GM19468 (cell line): ENCODE measurements around the gene ARHGAP10.

Experiments used
- ATAC-seq: cut with Tn5 transposase; IDR thresholded peaks from one replicate; pipeline ENCODE4 v1.9.1; 2021; ENCODE audit warnings: mild to moderate bottlenecking, moderate library complexity, moderate number of reproducible peaks; ENCODE audit not compliant: unreplicated experiment; ENCODE audit errors: extremely low read depth

The ARHGAP10 gene

GRCh38 chr4:147731580-147732517 lies at the start of gene ARHGAP10:
Gene ARHGAP10 (plus strand): TSS chr4:147732088. CDS start chr4:147732302, 214 bp downstream.
- ATAC-seq: peak; percentile 34

- ATAC-seq: no peak
Measured at GRCh38 chr4:147682755-147683154, 49.1 kb upstream of the ARHGAP10 start.

- no peak for ATAC-seq
Measured at GRCh38 chr4:147683188-147683591, 48.7 kb upstream of the ARHGAP10 start.

- peak; percentile 100 for ATAC-seq
Measured at GRCh38 chr4:147683717-147684700, 47.9 kb upstream of the ARHGAP10 start, which contains the start of gene PRMT9. Gene PRMT9 (minus strand): TSS chr4:147684163. CDS start chr4:147683987, 176 bp downstream.

GRCh38 chr4:147689067-147689466 lies 42.8 kb upstream of the ARHGAP10 start:
- ATAC-seq: no peak

- no peak for ATAC-seq
Measured at GRCh38 chr4:147691820-147692219, 40.1 kb upstream of the ARHGAP10 start.

- no peak for ATAC-seq
Measured at GRCh38 chr4:147693218-147693617, 38.7 kb upstream of the ARHGAP10 start.

- ATAC-seq: no peak
Measured at GRCh38 chr4:147696866-147697265, 35.0 kb upstream of the ARHGAP10 start.

GRCh38 chr4:147704846-147705245 lies 27.0 kb upstream of the ARHGAP10 start:
- no peak for ATAC-seq

- ATAC-seq: peak; percentile 73
Measured at GRCh38 chr4:147707892-147708672, 23.8 kb upstream of the ARHGAP10 start.

GRCh38 chr4:147709999-147710398 lies 21.9 kb upstream of the ARHGAP10 start:
- no peak for ATAC-seq

- no peak for ATAC-seq
Measured at GRCh38 chr4:147714575-147715401, 17.1 kb upstream of the ARHGAP10 start.

GRCh38 chr4:147717878-147718277 lies 14.0 kb upstream of the ARHGAP10 start:
- ATAC-seq: peak; percentile 83

GRCh38 chr4:147723326-147723725 lies 8.6 kb upstream of the ARHGAP10 start:
- no peak for ATAC-seq

GRCh38 chr4:147724468-147725201 lies 7.3 kb upstream of the ARHGAP10 start:
- ATAC-seq: no peak

- no peak for ATAC-seq
Measured at GRCh38 chr4:147725673-147726072, 6.2 kb upstream of the ARHGAP10 start.

GRCh38 chr4:147727476-147728028 lies 4.3 kb upstream of the ARHGAP10 start:
- no peak for ATAC-seq

- no peak for ATAC-seq
Measured at GRCh38 chr4:147730333-147730732, 1.6 kb upstream of the ARHGAP10 start.
